ENCODE data around the gene INPP1. TPM values are rescaled to one million over a fixed set of nuclear protein-coding genes. Genes with fewer than 3 reads are reported as not detected.

Gene INPP1
- total RNA-seq, 1 experiment from 2014 or later, result 23.2 TPM

- CTCF ChIA-PET, result no interaction called here
- no peaks in the 10 kb centered on the region for H3K4me1 Mint-ChIP-seq (ENCODE audit: low read depth, unreplicated experiment)
- no peaks in the 10 kb centered on the region for H3K36me3 Mint-ChIP-seq (ENCODE audit: insufficient read depth, unreplicated experiment)
- no peaks in the 10 kb centered on the region for H3K4me1 ChIP-seq
- H3K4me3 Mint-ChIP-seq (ENCODE audit: unreplicated experiment), result no peak overlapping the region
- POLR2A ChIA-PET, result no interaction called here
- no peaks in the 10 kb centered on the region for H3K27me3 ChIP-seq (replicated peaks; ENCODE audit: control insufficient read depth, insufficient read depth, low read length)
- no peaks in the 10 kb centered on the region for H3K9me3 ChIP-seq
- no TSS peak for BruUV-seq (replicated peaks)
- no peaks in the 10 kb centered on the region for H3K36me3 ChIP-seq (ENCODE audit: control insufficient read depth, insufficient read depth, low read length)
- TF ChIP-seq, protein P1, sequence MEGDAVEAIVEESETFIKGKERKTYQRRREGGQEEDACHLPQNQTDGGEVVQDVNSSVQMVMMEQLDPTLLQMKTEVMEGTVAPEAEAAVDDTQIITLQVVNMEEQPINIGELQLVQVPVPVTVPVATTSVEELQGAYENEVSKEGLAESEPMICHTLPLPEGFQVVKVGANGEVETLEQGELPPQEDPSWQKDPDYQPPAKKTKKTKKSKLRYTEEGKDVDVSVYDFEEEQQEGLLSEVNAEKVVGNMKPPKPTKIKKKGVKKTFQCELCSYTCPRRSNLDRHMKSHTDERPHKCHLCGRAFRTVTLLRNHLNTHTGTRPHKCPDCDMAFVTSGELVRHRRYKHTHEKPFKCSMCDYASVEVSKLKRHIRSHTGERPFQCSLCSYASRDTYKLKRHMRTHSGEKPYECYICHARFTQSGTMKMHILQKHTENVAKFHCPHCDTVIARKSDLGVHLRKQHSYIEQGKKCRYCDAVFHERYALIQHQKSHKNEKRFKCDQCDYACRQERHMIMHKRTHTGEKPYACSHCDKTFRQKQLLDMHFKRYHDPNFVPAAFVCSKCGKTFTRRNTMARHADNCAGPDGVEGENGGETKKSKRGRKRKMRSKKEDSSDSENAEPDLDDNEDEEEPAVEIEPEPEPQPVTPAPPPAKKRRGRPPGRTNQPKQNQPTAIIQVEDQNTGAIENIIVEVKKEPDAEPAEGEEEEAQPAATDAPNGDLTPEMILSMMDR (IDR thresholded peaks at IDR 0.05; ENCODE audit: insufficient read depth in 1 of 2, low read depth in 1 of 2, low read length in 1 of 2, severe bottlenecking in 1 of 2, unreplicated experiment in 1 of 2), result no peak
- H3K9me3 Mint-ChIP-seq (ENCODE audit: unreplicated experiment), result no peaks in the 10 kb centered on the region
- intact Hi-C loops (cut with micrococcal nuclease; ENCODE audit: unreplicated experiment), result no loop called here
- no peak for DNase-seq
- H3K27ac Mint-ChIP-seq (ENCODE audit: unreplicated experiment), result no peak overlapping the region
- H3K27me3 Mint-ChIP-seq (ENCODE audit: insufficient read depth, unreplicated experiment), result no peaks in the 10 kb centered on the region
- H3K4me3 ChIP-seq (ENCODE audit: low read depth, low read length), result no peak overlapping the region
Measured at GRCh38 chr2:190413421-190413820, 70.0 kb downstream of the INPP1 start.

GRCh38 chr2:190415251-190415650 is 71.9 kb downstream of the INPP1 start:
- Histone ChIP-seq H3K36me3 (ENCODE audit: control insufficient read depth, insufficient read depth, low read length) (no peaks in the 10 kb centered on the region), H3K4me1 (no peaks in the 10 kb centered on the region), H3K9me3 (no peaks in the 10 kb centered on the region), H3K4me3 (ENCODE audit: low read depth, low read length) (no peak overlapping the region), H3K27me3 (replicated peaks; ENCODE audit: control insufficient read depth, insufficient read depth, low read length) (no peaks in the 10 kb centered on the region)
- TF ChIP-seq, protein P1 (IDR thresholded peaks at IDR 0.05; ENCODE audit: insufficient read depth in 1 of 2, low read depth in 1 of 2, low read length in 1 of 2, severe bottlenecking in 1 of 2, unreplicated experiment in 1 of 2), result no peak
- DNase-seq, result no peak
- no peaks in the 10 kb centered on the region for H3K4me1 Mint-ChIP-seq (ENCODE audit: low read depth, unreplicated experiment)
- H3K36me3 Mint-ChIP-seq (ENCODE audit: insufficient read depth, unreplicated experiment), result no peaks in the 10 kb centered on the region
- intact Hi-C loops (cut with micrococcal nuclease; ENCODE audit: unreplicated experiment), result no loop called here
- ChIA-PET POLR2A (no interaction called here), CTCF (no interaction called here)
- BruUV-seq (replicated peaks), result no TSS peak
- H3K27me3 Mint-ChIP-seq (ENCODE audit: insufficient read depth, unreplicated experiment), result no peaks in the 10 kb centered on the region
- H3K4me3 Mint-ChIP-seq (ENCODE audit: unreplicated experiment), result no peak overlapping the region
- H3K9me3 Mint-ChIP-seq (ENCODE audit: unreplicated experiment), result no peaks in the 10 kb centered on the region
- no peak overlapping the region for H3K27ac Mint-ChIP-seq (ENCODE audit: unreplicated experiment)

- CTCF ChIA-PET, result no interaction called here
- Mint-ChIP-seq H3K36me3 (ENCODE audit: insufficient read depth, unreplicated experiment) (no peaks in the 10 kb centered on the region), H3K4me1 (ENCODE audit: low read depth, unreplicated experiment) (no peaks in the 10 kb centered on the region), H3K4me3 (ENCODE audit: unreplicated experiment) (no peak overlapping the region), H3K27ac (ENCODE audit: unreplicated experiment) (no peak overlapping the region), H3K9me3 (ENCODE audit: unreplicated experiment) (no peaks in the 10 kb centered on the region), H3K27me3 (ENCODE audit: insufficient read depth, unreplicated experiment) (no peaks in the 10 kb centered on the region)
- no TSS peak for BruUV-seq (replicated peaks)
- intact Hi-C loops (cut with micrococcal nuclease; ENCODE audit: unreplicated experiment), result no loop called here
- no peak for DNase-seq
- TF ChIP-seq, protein P1 (IDR thresholded peaks at IDR 0.05; ENCODE audit: insufficient read depth in 1 of 2, low read depth in 1 of 2, low read length in 1 of 2, severe bottlenecking in 1 of 2, unreplicated experiment in 1 of 2), result no peak
- Histone ChIP-seq H3K9me3 (no peaks in the 10 kb centered on the region), H3K4me1 (no peaks in the 10 kb centered on the region), H3K4me3 (ENCODE audit: low read depth, low read length) (no peak overlapping the region), H3K27me3 (replicated peaks; ENCODE audit: control insufficient read depth, insufficient read depth, low read length) (no peaks in the 10 kb centered on the region), H3K36me3 (ENCODE audit: control insufficient read depth, insufficient read depth, low read length) (no peaks in the 10 kb centered on the region)
- POLR2A ChIA-PET, result no interaction called here
Measured at GRCh38 chr2:190415794-190416775, 72.7 kb downstream of the INPP1 start.
